DOHH2 (cell line): ENCODE measurements around the gene ZDHHC24.

Experiments used
- H3F3A ChIP-seq: fragments of 200-600 bp; sonication (generic), shearing (Covaris generic); 2 replicates; pipeline ENCODE4 v1.6.0; 2016; ENCODE audit warnings: antibody characterized with exemption, mild to moderate bottlenecking; ENCODE audit not compliant: control insufficient read depth, insufficient read depth
- H3K27ac ChIP-seq: fragments of 200-600 bp; sonication (generic); 2 replicates; pipeline ENCODE4 v1.5.1; 2014; ENCODE audit warnings: low read depth, mild to moderate bottlenecking, low read length, moderate library complexity
- H3K27me3 ChIP-seq: fragments of 200-600 bp; sonication (generic); 2 replicates; pipeline ENCODE4 v1.6.1; 2014; ENCODE audit warnings: mild to moderate bottlenecking, low read length, mixed read lengths; ENCODE audit not compliant: control insufficient read depth
- H3K36me3 ChIP-seq: fragments of 200-600 bp; sonication (generic); 2 replicates; pipeline ENCODE4 v1.6.1; 2014; ENCODE audit warnings: mild to moderate bottlenecking, low read length, moderate library complexity, mixed read lengths; ENCODE audit not compliant: control insufficient read depth
- H3K4me1 ChIP-seq: fragments of 200-600 bp; sonication (generic); 2 replicates; pipeline ENCODE4 v1.6.1; 2014; ENCODE audit warnings: mild to moderate bottlenecking, low read length, mixed read lengths; ENCODE audit not compliant: control insufficient read depth
- H3K4me2 ChIP-seq: fragments of 200-600 bp; sonication (generic); 2 replicates; pipeline ENCODE4 v1.6.0; 2014; ENCODE audit warnings: mild to moderate bottlenecking, low read length, moderate library complexity
- H3K4me3 ChIP-seq: fragments of 200-600 bp; sonication (generic); 2 replicates; pipeline ENCODE4 v1.5.1; 2014; ENCODE audit warnings: mild to moderate bottlenecking, low read length, mixed read lengths
- H3K79me2 ChIP-seq: fragments of 200-600 bp; sonication (generic); 2 replicates; pipeline ENCODE4 v1.6.1; 2014; ENCODE audit warnings: mild to moderate bottlenecking, low read length, mixed read lengths; ENCODE audit not compliant: control insufficient read depth
- H3K9me2 ChIP-seq: fragments of 200-600 bp; sonication (generic); replicated peaks from 2 replicates; pipeline ENCODE4 v1.6.1; 2014; ENCODE audit warnings: mild to moderate bottlenecking, low read length, mixed read lengths; ENCODE audit not compliant: control insufficient read depth
- H3K9me3 ChIP-seq: fragments of 200-600 bp; sonication (generic); 2 replicates; pipeline ENCODE4 v1.6.1; 2014; ENCODE audit warnings: antibody characterized with exemption, low read length, mixed read lengths; ENCODE audit not compliant: control insufficient read depth, insufficient read depth
- H4K20me1 ChIP-seq: fragments of 200-600 bp; sonication (generic); 2 replicates; pipeline ENCODE4 v1.6.0; 2014; ENCODE audit warnings: low read depth, mild to moderate bottlenecking, antibody characterized with exemption, low read length, moderate library complexity; ENCODE audit not compliant: control insufficient read depth, insufficient read depth
- CTCF ChIP-seq: fragments of 200-600 bp; sonication (generic); IDR thresholded peaks from one replicate; pipeline ENCODE4 v1.5.1; 2014; ENCODE audit warnings: antibody characterized with exemption, mild to moderate bottlenecking, low read depth, low read length; ENCODE audit not compliant: poor library complexity, severe bottlenecking
- EZH2phosphoT487 ChIP-seq: fragments of 200-600 bp; sonication (generic); IDR thresholded peaks from 2 replicates; pipeline ENCODE4 v1.6.1; 2017; ENCODE audit warnings: borderline replicate concordance, mild to moderate bottlenecking, antibody characterized with exemption, low read length, moderate library complexity, mixed read lengths

ZDHHC24 gene

GRCh38 chr11:66489636-66490035 lies 56.2 kb downstream of the ZDHHC24 start:
- Histone ChIP-seq H3K27ac (no peak overlapping the region), H3K36me3 (peaks cover 20% of the 10 kb centered on the region; the same call in 1 of the 2 replicates), H3K9me3 (no peaks in the 10 kb centered on the region), H4K20me1 (no peaks in the 10 kb centered on the region), H3K79me2 (no peaks in the 10 kb centered on the region), H3K27me3 (no peaks in the 10 kb centered on the region), H3F3A (no peaks in the 10 kb centered on the region), H3K9me2 (no peaks in the 10 kb centered on the region), H3K4me2 (no peak overlapping the region), H3K4me1 (no peaks in the 10 kb centered on the region), H3K4me3 (no peak overlapping the region)
- TF ChIP-seq EZH2phosphoT487: no peak
- TF ChIP-seq CTCF: no peak

DNA sequence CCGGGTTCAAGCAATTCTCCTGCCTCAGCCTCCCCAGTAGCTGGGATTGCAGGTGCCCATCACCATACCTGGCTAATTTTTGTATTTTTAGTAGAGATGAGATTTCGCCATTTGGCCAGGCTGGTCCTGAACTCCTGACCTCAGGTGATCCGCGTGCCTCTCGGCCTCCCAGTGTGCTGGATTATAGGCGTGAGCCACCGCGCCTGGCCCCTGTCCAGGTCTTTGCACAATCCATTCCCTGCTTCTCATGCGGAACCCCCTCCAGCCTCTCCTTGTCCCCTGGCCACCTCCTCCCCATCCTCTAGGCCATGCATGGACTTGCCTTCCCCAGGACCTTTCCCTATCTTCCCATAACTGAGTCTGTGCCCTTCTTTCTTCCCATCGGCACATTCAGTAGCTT lies 56.9 kb downstream of the ZDHHC24 start:
- H3K4me3 ChIP-seq: no peak overlapping the region
- H3K4me2 ChIP-seq: no peak overlapping the region
- peaks cover 20% of the 10 kb centered on the region; the same call in 1 of the 2 replicates for H3K36me3 ChIP-seq
- H4K20me1 ChIP-seq: no peaks in the 10 kb centered on the region
- no peaks in the 10 kb centered on the region for H3K27me3 ChIP-seq
- no peaks in the 10 kb centered on the region for H3K79me2 ChIP-seq
- no peaks in the 10 kb centered on the region for H3K9me2 ChIP-seq
- H3K27ac ChIP-seq: no peak overlapping the region
- no peak for TF ChIP-seq EZH2phosphoT487
- H3K4me1 ChIP-seq: no peaks in the 10 kb centered on the region
- no peaks in the 10 kb centered on the region for H3K9me3 ChIP-seq
- no peaks in the 10 kb centered on the region for H3F3A ChIP-seq

DNA sequence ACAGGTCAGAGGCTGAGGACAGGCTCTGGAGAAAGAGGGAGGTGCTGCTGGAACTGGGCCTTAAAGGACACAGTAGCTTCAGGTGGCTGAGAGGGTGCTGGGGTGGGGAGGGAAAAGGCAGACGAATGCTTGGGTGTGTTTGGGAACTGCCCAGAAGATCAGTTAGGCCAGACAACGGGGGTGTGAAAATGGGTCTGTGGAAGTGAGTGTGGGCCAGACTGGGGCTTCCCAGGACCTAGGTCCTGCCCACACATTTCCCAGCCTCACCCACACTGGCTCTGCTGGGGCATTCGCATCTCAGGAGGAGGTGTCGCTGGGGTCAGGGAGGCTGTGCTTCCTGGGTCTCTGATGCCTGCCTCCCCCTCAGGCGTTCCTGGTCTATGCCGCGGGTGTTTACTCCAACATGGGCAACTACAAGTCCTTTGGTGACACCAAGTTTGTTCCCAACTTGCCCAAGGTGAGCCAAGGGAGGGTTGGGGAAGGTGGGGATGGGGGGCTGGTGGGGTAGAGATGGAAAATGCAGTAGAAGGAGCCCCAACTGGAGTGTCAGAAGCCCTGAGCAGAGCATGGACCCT lies 61.0 kb downstream of the ZDHHC24 start:
- Histone ChIP-seq H3K27ac (no peak overlapping the region), H3K9me3 (no peaks in the 10 kb centered on the region), H3K4me2 (no peak overlapping the region), H3K27me3 (no peaks in the 10 kb centered on the region), H3K36me3 (peaks cover 18% of the 10 kb centered on the region; the same call in 1 of the 2 replicates), H3F3A (no peaks in the 10 kb centered on the region), H3K9me2 (no peaks in the 10 kb centered on the region), H3K79me2 (peaks cover 10% of the 10 kb centered on the region), H4K20me1 (no peaks in the 10 kb centered on the region), H3K4me1 (peaks cover 7% of the 10 kb centered on the region), H3K4me3 (no peak overlapping the region)
- TF ChIP-seq EZH2phosphoT487 (no peak), CTCF (no peak)

DNA sequence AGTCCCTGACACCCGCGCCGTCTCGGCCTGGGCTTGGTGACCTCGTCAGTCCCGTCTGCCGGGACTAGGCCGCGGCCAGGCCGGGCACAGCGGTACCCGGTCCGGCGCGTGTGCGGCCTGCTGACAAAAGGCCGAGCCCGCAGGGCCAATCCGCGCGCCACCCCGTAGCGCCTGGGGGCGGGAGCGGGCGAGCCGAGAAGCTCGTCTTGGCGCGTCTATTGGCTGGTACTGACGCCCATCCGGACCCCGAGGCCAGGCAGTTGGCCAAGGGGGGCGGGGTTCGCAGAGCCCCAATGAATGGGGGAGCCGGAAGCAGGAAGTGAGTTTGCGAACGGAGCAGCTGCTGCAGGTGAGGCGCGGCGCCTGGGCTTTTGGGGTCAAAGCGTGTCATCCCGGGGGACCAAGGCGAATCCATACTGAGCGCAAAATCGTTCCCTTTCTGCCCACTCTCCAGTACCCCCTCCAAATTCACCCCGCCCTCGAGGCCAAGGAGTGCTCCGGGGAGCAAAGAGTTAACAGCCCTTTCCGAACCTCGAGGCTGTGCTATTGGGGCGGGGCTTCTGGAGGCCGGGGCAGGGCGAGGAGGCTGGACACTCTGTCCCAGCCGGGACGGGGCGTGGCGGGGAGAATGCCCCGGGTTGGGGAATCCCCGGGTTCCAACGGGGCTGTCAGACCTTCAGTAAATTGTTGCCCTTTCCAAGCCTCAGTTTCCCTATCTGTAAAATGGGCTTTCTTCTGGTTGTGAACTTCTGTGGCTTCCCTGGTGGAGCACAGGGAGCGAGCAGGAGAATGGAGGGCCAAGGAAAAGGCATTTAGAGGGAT lies 65.5 kb downstream of the ZDHHC24 start, which contains the start of gene DPP3:
TSS of gene DPP3 (plus strand) at position 318 of the 822 bp plus-strand sequence. CDS start 1,767 bp downstream, outside the sequence.
- peaks cover 6% of the 10 kb centered on the region; the same call in 1 of the 2 replicates for H4K20me1 ChIP-seq
- peak within 1 kb of the TSS; percentile 45 for H3K27ac ChIP-seq
- no peak for TF ChIP-seq EZH2phosphoT487
- TF ChIP-seq CTCF: no peak
- peak within 1 kb of the TSS; percentile 82 for H3K4me3 ChIP-seq
- H3K4me1 ChIP-seq: peaks cover 14% of the 10 kb centered on the region
- H3K79me2 ChIP-seq: peaks cover 24% of the 10 kb centered on the region
- H3K9me3 ChIP-seq: no peaks in the 10 kb centered on the region
- peaks cover 10% of the 10 kb centered on the region; the same call in 1 of the 2 replicates for H3K36me3 ChIP-seq
- peak within 1 kb of the TSS; percentile 80 for H3K4me2 ChIP-seq
- no peaks in the 10 kb centered on the region for H3K9me2 ChIP-seq
- H3F3A ChIP-seq: no peaks in the 10 kb centered on the region
- H3K27me3 ChIP-seq: no peaks in the 10 kb centered on the region
